Retinal pigment epithelial cell (primary cell): Measurements from ENCODE around the gene DSP.

Experiments
- DNase-seq: peaks from one replicate; pipeline ENCODE4 v3.0.0-alpha.2; 2010; ENCODE audit warnings: low read depth
- H3K4me3 ChIP-seq: 2 replicates; pipeline ENCODE4 v1.5.1; 2011; ENCODE audit warnings: mild to moderate bottlenecking, low read length, control low read depth, moderate library complexity
- CTCF ChIP-seq: conservative IDR thresholded peaks from 2 replicates; pipeline ENCODE4 v1.5.1; 2011; ENCODE audit warnings: low read depth, low read length, control low read depth, inconsistent platforms

DSP gene

GRCh38 chr6:7542874-7543624 lies 1.6 kb downstream of the DSP start:
- TF ChIP-seq CTCF = no peak
- DNase-seq = no peak
- peak overlapping the region; percentile 75 for H3K4me3 ChIP-seq

GRCh38 chr6:7543789-7544424 lies 2.4 kb downstream of the DSP start:
- no peak for TF ChIP-seq CTCF
- DNase-seq = no peak
- peak overlapping the region; percentile 15 for H3K4me3 ChIP-seq

- TF ChIP-seq CTCF = no peak
- no peak for DNase-seq
- H3K4me3 ChIP-seq = no peak overlapping the region
Observed at GRCh38 chr6:7544597-7544996, 3.1 kb downstream of the DSP start.

GRCh38 chr6:7545316-7546019 lies 4.0 kb downstream of the DSP start:
- DNase-seq = no peak
- TF ChIP-seq CTCF = no peak
- H3K4me3 ChIP-seq = no peak overlapping the region

- H3K4me3 ChIP-seq = no peak overlapping the region
- no peak for TF ChIP-seq CTCF
- no peak for DNase-seq
Observed at GRCh38 chr6:7546020-7546369, 4.5 kb downstream of the DSP start.

GRCh38 chr6:7546383-7546782 lies 4.9 kb downstream of the DSP start:
- no peak overlapping the region for H3K4me3 ChIP-seq
- TF ChIP-seq CTCF = no peak

More at GRCh38 chr6:7546383-7546782, 4.9 kb downstream of the DSP start:
- no peak for DNase-seq
